HUES6 (cell line): Measurements from ENCODE around the gene CCDC195.

Source experiments
- H3K27ac ChIP-seq: 2 replicates; pipeline ENCODE4 v1.7.0; 2013; ENCODE audit warnings: low read depth, mild to moderate bottlenecking, low read length, inconsistent platforms
- H3K27me3 ChIP-seq: 2 replicates; pipeline ENCODE4 v1.6.1; 2013; ENCODE audit warnings: low read length; ENCODE audit not compliant: control insufficient read depth, insufficient read depth
- H3K36me3 ChIP-seq: 2 replicates; pipeline ENCODE4 v1.6.1; 2013; ENCODE audit warnings: low read length; ENCODE audit not compliant: control insufficient read depth, insufficient read depth
- H3K4me1 ChIP-seq: 2 replicates; pipeline ENCODE4 v1.6.1; 2013; ENCODE audit warnings: low read length; ENCODE audit not compliant: control insufficient read depth, insufficient read depth
- H3K4me3 ChIP-seq: 2 replicates; pipeline ENCODE4 v1.5.1; 2013; ENCODE audit warnings: low read depth, low read length
- H3K9ac ChIP-seq: one replicate; pipeline ENCODE4 v1.6.1; 2013; ENCODE audit warnings: mild to moderate bottlenecking, low read length
- H3K9me3 ChIP-seq: 2 replicates; pipeline ENCODE4 v1.6.1; 2013; ENCODE audit warnings: low read depth, low read length; ENCODE audit not compliant: control insufficient read depth, insufficient read depth

CCDC195 gene

GRCh38 chr2:224690868-224691267, 25.3 kb downstream of the CCDC195 start:
- H3K4me1 ChIP-seq, result no peaks in the 10 kb centered on the region
- H3K36me3 ChIP-seq, result no peaks in the 10 kb centered on the region
- H3K27ac ChIP-seq, result no peak overlapping the region
- H3K9ac ChIP-seq, result no peak overlapping the region
- H3K27me3 ChIP-seq, result no peaks in the 10 kb centered on the region
- H3K4me3 ChIP-seq, result no peak overlapping the region
- no peaks in the 10 kb centered on the region for H3K9me3 ChIP-seq

DNA sequence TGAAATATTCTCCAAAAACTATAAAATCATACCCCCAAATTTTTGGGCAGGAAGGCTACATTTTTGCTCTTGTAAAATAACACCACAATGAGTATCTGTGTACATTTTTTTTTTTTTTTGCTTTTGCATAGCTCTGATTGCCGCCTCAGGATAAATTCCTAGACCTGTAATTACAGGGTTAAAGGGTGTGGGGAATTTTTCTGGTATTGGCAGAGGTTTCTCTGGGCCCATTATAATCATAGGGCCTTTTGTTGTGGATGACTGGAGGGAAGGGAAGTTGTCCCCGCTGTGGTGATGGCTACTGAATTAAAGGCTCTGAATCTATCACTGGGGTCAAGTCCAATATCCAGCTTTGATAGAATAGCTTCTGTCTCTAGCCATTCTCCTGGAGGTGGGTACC, 26.6 kb downstream of the CCDC195 start:
- no peaks in the 10 kb centered on the region for H3K4me1 ChIP-seq
- no peak overlapping the region for H3K27ac ChIP-seq

DNA sequence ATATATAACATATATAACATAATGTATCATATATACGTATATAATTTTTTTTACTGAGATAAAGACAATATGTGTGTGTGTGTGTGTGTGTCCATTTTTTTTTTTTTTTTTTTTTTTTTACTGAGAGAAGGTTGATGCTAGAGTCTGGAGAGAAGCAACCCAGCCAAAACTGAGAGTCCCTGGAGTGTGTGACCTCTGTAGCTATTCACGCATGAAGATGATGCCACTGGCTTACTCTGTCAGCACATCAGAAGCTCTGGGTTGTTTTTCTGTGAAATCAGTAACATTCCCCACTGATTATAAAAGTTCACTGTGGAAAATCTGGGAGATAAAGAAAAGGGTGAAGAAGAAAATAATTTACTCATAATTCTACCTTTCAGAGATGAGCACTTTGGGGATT, 27.2 kb downstream of the CCDC195 start:
- no peaks in the 10 kb centered on the region for H3K9me3 ChIP-seq
- H3K9ac ChIP-seq, result no peak overlapping the region
- H3K36me3 ChIP-seq, result no peaks in the 10 kb centered on the region
- no peaks in the 10 kb centered on the region for H3K4me1 ChIP-seq
- no peak overlapping the region for H3K4me3 ChIP-seq
- H3K27me3 ChIP-seq, result no peaks in the 10 kb centered on the region
- no peak overlapping the region for H3K27ac ChIP-seq

More for the DNA sequence above, 26.6 kb downstream of the CCDC195 start:
- Histone ChIP-seq H3K9ac (no peak overlapping the region), H3K36me3 (no peaks in the 10 kb centered on the region), H3K27me3 (no peaks in the 10 kb centered on the region), H3K9me3 (no peaks in the 10 kb centered on the region), H3K4me3 (no peak overlapping the region)

DNA sequence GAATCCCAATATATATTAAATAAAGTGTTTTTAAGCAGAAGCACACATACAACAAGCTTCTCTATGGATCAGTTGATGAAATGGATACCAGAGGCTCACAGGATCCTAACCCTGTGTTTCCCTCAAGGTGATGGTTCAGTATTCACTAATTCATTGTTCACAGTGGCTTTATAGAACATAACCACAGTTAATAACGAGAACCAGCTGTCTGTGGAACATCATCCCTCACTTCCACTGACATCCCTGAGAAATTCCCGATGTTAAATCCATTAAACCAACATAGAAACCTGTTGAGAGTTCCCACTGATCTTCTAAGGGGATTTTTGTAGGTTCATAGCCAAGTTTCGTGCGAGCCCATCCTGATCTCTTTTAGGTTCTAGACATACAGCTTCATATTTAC, 29.0 kb downstream of the CCDC195 start:
- Histone ChIP-seq H3K27ac (no peak overlapping the region), H3K27me3 (no peaks in the 10 kb centered on the region), H3K9ac (no peak overlapping the region), H3K4me1 (no peaks in the 10 kb centered on the region), H3K9me3 (no peaks in the 10 kb centered on the region), H3K4me3 (no peak overlapping the region), H3K36me3 (no peaks in the 10 kb centered on the region)

GRCh38 chr2:224685121-224685520, 31.0 kb downstream of the CCDC195 start:
- H3K4me3 ChIP-seq, result no peak overlapping the region
- H3K9ac ChIP-seq, result no peak overlapping the region
- no peak overlapping the region for H3K27ac ChIP-seq
- H3K4me1 ChIP-seq, result no peaks in the 10 kb centered on the region
- H3K9me3 ChIP-seq, result no peaks in the 10 kb centered on the region
- no peaks in the 10 kb centered on the region for H3K27me3 ChIP-seq
- H3K36me3 ChIP-seq, result no peaks in the 10 kb centered on the region

- no peaks in the 10 kb centered on the region for H3K9me3 ChIP-seq
- no peak overlapping the region for H3K4me3 ChIP-seq
- H3K27ac ChIP-seq, result no peak overlapping the region
- no peak overlapping the region for H3K9ac ChIP-seq
- H3K27me3 ChIP-seq, result no peaks in the 10 kb centered on the region
- no peaks in the 10 kb centered on the region for H3K36me3 ChIP-seq
- peaks cover 3% of the 10 kb centered on the region; the same call in 1 of the 2 replicates for H3K4me1 ChIP-seq
These were observed 34.0 kb downstream of the CCDC195 start for GRCh38 chr2:224682134-224682533.

GRCh38 chr2:224671731-224672130, 44.4 kb downstream of the CCDC195 start:
- no peak overlapping the region for H3K9ac ChIP-seq
- H3K36me3 ChIP-seq, result no peaks in the 10 kb centered on the region
- 0 out of 2 replicates have a peak, but pooled peaks cover 2% of the 10 kb centered on the region for H3K9me3 ChIP-seq
- no peak overlapping the region for H3K4me3 ChIP-seq
- peaks cover 4% of the 10 kb centered on the region; the same call in 1 of the 2 replicates for H3K4me1 ChIP-seq
- H3K27me3 ChIP-seq, result no peaks in the 10 kb centered on the region
- H3K27ac ChIP-seq, result no peak overlapping the region

DNA sequence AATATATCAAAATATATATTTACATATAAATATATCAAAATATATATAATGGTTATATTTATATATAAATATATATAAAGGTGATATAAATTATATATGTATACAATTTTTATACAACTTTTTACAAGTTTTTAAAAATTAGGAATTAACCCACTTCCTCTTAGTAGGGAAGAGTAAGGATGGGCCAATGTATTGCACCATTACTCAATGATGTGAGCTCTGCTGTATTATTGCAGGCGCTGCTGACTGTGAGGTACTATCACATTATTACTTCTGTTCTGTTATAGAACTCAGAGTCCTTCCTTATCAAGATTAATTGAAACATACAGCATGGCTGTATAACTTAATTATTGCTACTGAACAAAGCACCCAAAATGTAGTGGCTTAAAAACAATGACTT, 46.0 kb downstream of the CCDC195 start:
- H3K9me3 ChIP-seq, result peaks cover 3% of the 10 kb centered on the region
- H3K4me3 ChIP-seq, result no peak overlapping the region
- no peak overlapping the region for H3K27ac ChIP-seq
- H3K9ac ChIP-seq, result no peak overlapping the region
- no peaks in the 10 kb centered on the region for H3K27me3 ChIP-seq
- H3K4me1 ChIP-seq, result peaks cover 4% of the 10 kb centered on the region; the same call in 1 of the 2 replicates
- no peaks in the 10 kb centered on the region for H3K36me3 ChIP-seq

- no peak overlapping the region for H3K9ac ChIP-seq
- peaks cover 4% of the 10 kb centered on the region; the same call in 1 of the 2 replicates for H3K4me1 ChIP-seq
- H3K27ac ChIP-seq, result no peak overlapping the region
- no peaks in the 10 kb centered on the region for H3K27me3 ChIP-seq
- H3K36me3 ChIP-seq, result no peaks in the 10 kb centered on the region
- H3K4me3 ChIP-seq, result no peak overlapping the region
- H3K9me3 ChIP-seq, result peaks cover 10% of the 10 kb centered on the region
These were observed 46.7 kb downstream of the CCDC195 start for GRCh38 chr2:224669449-224669848.

DNA sequence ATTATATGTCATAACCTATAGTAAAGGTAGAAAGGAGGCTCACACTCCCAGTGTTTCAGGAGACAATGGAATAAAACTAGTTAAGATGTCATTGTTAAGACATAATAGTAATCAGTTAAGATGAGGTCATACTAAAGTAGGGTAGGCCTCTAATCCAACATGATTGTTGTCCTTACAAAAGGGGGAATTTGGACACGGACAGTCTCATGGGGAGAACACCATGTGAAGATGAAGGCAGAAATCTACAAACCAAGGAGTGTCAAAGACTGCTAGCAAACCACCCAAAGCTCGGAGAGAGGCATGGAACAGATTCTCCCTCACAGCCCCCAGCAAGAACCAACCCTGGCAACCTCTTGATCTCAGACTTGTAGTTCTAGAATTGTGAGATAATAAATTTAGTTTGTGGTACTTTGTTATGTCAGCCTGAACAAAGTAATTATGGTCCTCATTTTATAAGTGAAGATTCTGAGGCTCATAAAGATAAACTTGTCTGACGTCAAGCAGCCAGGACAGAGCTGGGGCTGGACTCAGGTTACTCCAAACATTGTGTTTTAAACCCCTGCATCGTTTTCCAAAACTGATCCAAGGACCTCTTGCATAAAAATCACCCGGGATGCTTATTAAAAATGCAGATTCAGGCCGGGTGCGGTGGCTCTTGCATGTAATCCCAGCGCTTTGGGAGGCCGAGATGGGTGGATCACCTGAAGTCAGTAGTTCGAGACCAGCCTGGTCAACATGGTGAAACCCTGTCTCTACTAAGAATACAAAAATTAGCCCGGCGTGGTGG, 47.8 kb downstream of the CCDC195 start:
- no peak overlapping the region for H3K4me3 ChIP-seq
- no peaks in the 10 kb centered on the region for H3K36me3 ChIP-seq
- H3K27me3 ChIP-seq, result no peaks in the 10 kb centered on the region
- H3K4me1 ChIP-seq, result peaks cover 4% of the 10 kb centered on the region; the same call in 1 of the 2 replicates
- no peak overlapping the region for H3K9ac ChIP-seq
- H3K9me3 ChIP-seq, result peaks cover 18% of the 10 kb centered on the region
- no peak overlapping the region for H3K27ac ChIP-seq

DNA sequence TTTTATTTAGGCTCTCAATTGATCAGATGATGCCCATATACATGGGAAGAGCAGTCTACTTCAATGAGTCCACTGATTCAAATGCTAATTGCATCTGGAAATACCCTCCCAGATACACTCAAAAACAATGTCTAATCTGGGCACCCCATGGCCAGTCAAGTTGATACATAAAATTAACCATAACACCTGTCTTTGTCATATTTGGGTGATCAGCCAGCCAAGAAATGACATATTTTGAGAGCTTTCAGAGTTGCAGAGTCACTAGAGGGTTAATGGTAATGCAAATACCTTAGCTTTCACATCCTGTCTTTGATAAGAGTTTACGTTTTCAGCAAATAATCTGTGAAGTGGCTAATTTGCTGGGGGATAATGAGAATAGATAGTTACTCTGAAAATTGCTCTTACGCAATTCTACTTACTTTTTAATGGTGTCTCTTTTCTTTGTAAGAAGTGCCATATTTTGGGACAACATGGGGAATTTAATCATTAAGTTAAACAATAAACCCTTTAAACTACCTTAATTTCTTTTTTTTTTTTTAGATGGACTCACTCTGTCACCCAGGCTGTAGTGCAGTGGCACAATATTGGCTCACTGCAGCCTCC, 49.1 kb downstream of the CCDC195 start:
- no peak overlapping the region for H3K9ac ChIP-seq
- no peak overlapping the region for H3K27ac ChIP-seq
- peaks cover 4% of the 10 kb centered on the region; the same call in 1 of the 2 replicates for H3K4me1 ChIP-seq
- no peaks in the 10 kb centered on the region for H3K36me3 ChIP-seq
- H3K27me3 ChIP-seq, result no peaks in the 10 kb centered on the region
- no peak overlapping the region for H3K4me3 ChIP-seq
- H3K9me3 ChIP-seq, result peaks cover 18% of the 10 kb centered on the region
